Measurements from ENCODE around the gene COPG1. TPM values are rescaled to one million over a fixed set of nuclear protein-coding genes. Genes with fewer than 3 reads are reported as not detected.
A peak's percentile ranks its signal among the peaks of the same experiment; 100 is the strongest.
"Not testable (repeated sequence)": the region's sequence is repeated elsewhere in the genome, so short reads cannot be mapped to it uniquely, and the experiment has no call there.

The COPG1 gene
- total RNA-seq, 1 donor = 402 TPM

DNA sequence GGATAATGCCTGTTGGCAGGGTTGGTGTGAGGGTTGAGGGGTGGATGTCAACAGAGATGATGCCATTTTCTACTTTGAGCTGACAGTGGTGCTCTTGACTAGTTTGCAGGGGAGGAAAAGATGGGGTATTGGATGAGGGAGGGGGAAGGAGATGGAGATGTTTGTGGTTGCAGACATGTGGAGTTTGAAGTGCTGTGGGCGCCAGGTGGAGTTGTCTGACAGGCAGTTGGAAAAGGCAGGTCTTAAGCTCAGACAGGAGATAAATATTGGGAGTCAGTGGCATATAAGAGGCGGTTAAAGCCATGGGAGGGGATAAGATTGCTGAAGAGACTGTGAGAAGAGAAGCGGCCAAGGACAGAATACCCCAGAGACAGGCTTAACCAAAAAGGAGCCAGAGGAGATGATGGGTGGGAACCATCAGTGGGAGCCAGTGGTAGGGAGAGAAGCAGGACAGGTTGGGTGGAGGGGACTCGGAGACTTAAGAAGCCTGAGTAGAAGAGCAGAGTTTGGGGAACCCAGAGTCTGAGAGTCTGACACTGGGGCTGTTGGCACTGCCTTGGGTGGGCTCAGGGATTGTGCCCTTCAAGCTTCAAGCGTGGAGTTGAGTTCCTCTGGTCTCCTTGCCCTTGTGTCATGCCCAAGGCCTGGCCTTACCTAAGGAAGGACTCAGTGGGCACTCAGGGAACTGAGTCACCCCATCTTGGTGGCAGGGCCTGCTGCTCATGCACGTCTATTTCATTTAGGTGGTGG lies 13.9 kb downstream of the COPG1 start:
- DNase-seq (ENCODE audit: low read depth) = no peak
- no peak overlapping the region for H3K4me3 ChIP-seq (ENCODE audit: low read depth, low read length)
- no peak for TF ChIP-seq CTCF (IDR thresholded peaks at IDR 0.05; ENCODE audit: insufficient read depth, low read depth, low read length)

- not testable (repeated sequence) for H3K4me3 ChIP-seq (ENCODE audit: low read depth, low read length); DNase-seq (ENCODE audit: low read depth)
Observed at GRCh38 chr3:129264994-129265393, 15.6 kb downstream of the COPG1 start.

GRCh38 chr3:129266651-129267050 lies 17.2 kb downstream of the COPG1 start:
- DNase-seq (ENCODE audit: low read depth) = no peak
- H3K4me3 ChIP-seq (ENCODE audit: low read depth, low read length) = no peak overlapping the region
- no peak for TF ChIP-seq CTCF (IDR thresholded peaks at IDR 0.05; ENCODE audit: insufficient read depth, low read depth, low read length)

DNA sequence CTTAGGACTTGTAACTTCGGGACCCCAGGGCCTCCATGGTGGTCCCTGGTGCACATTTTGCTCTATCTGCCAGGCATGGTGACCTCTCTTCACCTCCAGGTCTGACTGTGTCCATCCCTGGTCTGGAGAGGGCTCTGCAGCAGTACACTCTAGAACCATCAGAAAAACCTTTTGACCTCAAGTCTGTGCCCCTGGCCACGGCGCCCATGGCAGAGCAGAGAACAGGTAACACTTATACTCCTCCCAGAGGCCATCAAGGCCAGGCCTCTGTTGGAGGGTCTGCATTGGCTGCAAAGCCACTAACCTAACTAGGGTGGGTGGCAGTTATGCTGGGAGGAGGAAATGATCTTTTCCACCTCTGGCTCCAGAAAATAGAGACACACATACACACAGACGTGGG lies 19.0 kb downstream of the COPG1 start:
- DNase-seq (ENCODE audit: low read depth) = no peak
- no peak overlapping the region for H3K4me3 ChIP-seq (ENCODE audit: low read depth, low read length)
- TF ChIP-seq CTCF (IDR thresholded peaks at IDR 0.05; ENCODE audit: insufficient read depth, low read depth, low read length) = no peak

- TF ChIP-seq CTCF (IDR thresholded peaks at IDR 0.05; ENCODE audit: insufficient read depth, low read depth, low read length) = no peak
- DNase-seq (ENCODE audit: low read depth) = no peak
Observed at GRCh38 chr3:129271674-129272073, 22.3 kb downstream of the COPG1 start.

GRCh38 chr3:129276385-129276784 lies 27.0 kb downstream of the COPG1 start:
- no peak overlapping the region for H3K4me3 ChIP-seq (ENCODE audit: low read depth, low read length)
- no peak for DNase-seq (ENCODE audit: low read depth)
- no peak for TF ChIP-seq CTCF (IDR thresholded peaks at IDR 0.05; ENCODE audit: insufficient read depth, low read depth, low read length)

More at GRCh38 chr3:129271674-129272073, 22.3 kb downstream of the COPG1 start:
- H3K4me3 ChIP-seq (ENCODE audit: low read depth, low read length) = no peak overlapping the region

DNA sequence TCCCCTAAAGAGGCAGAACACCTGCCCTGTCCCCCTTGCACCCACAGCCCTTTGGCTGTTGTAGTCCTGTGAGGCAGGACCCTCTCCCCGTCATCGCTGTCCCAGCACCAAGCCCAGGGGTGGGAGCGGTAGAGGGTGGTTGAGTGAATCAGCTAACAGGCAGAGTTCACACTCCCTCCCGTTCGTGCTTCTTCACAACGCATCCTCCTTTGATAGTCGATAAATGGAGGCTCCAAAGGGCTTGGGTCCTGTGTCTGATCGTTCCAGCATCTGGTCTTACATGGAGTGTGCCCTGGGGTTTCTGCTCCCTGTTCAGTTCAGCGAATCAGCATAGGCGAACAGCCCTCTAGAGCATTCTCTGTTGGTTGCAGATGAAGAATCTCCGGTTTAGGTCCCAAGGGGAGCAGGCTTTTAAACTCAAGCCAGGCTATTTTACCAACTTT lies 28.4 kb downstream of the COPG1 start:
- DNase-seq (ENCODE audit: low read depth) = peak; percentile 18
- TF ChIP-seq CTCF (IDR thresholded peaks at IDR 0.05; ENCODE audit: insufficient read depth, low read depth, low read length) = no peak
- peak overlapping the region; percentile 82 for H3K4me3 ChIP-seq (ENCODE audit: low read depth, low read length)

All from fibroblast of villous mesenchyme (primary cell).